K562 (cell line): ENCODE measurements around the gene BLOC1S4. TPM values are rescaled to one million over a fixed set of nuclear protein-coding genes. Genes with fewer than 3 reads are reported as not detected.
A peak's percentile ranks its signal among the peaks of the same experiment; 100 is the strongest.

Experiments used
- ATAC-seq: fragments of 200-7000 bp; cut with Tn5 transposase; 3 replicates; pipeline ENCODE4 v1.9.1; 2020; ENCODE audit warnings: moderate library complexity
- BruUV-seq: library from RNA; stranded (reverse); fragments of 400-500 nt; replicated peaks from 2 replicates; lab custom pipeline; 2021; lab: Mats Ljungman, UMichigan
- CTCF ChIA-PET: fragments of 300-600 bp; formaldehyde crosslinking; extraction: SDS; loops from one replicate; lab custom pipeline; 2021; ENCODE audit warnings: low intra/inter-chr PET ratio; lab: Yijun Ruan, JAX
- POLR2A ChIA-PET: fragments of 300-600, 350-650 bp; sonication (Branson Sonifier 250); formaldehyde crosslinking; extraction: SDS; loops from one replicate; lab custom pipeline; 2021; ENCODE audit warnings: antibody characterized with exemption, inconsistent platforms; lab: Yijun Ruan, JAX
- DNase-seq, 4 experiments: peaks; one replicate each; pipeline versions ENCODE4 v3.0.0 to v3.0.0-alpha.2; 2011 to 2018; ENCODE audit warnings: low spot score in 3 of 4, mixed read lengths in 3 of 4; ENCODE audit errors: extremely low read depth in 1 of 4
- FAIRE-seq: peaks from 2 replicates; lab custom pipeline; 2011; peaks lifted over from hg19 to GRCh38; lab: Jason Lieb, UNC
- H2AFZ ChIP-seq: 2 replicates; pipeline ENCODE4 v1.6.0; 2011; ENCODE audit warnings: low read depth, low read length, control low read depth, inconsistent platforms
- H3K27ac ChIP-seq: fragments of 200-600 bp; 3 replicates; pipeline ENCODE4 v1.8.0; 2011; ENCODE audit warnings: low read depth, mild to moderate bottlenecking, control low read depth, inconsistent platforms, low read length, moderate library complexity, mixed read lengths; ENCODE audit errors: extremely low read depth
- H3K27me3 ChIP-seq, 2 experiments: fragments of 300-600 bp in 1 of 2; 2 replicates in 1 of 2; 3 replicates in 1 of 2; pipeline versions ENCODE4 v1.6.0 to v1.8.0; 2011; ENCODE audit warnings: inconsistent platforms in 2 of 2, low read length in 2 of 2, mild to moderate bottlenecking in 1 of 2, mixed read lengths in 1 of 2, moderate library complexity in 1 of 2; ENCODE audit not compliant: control insufficient read depth in 2 of 2, insufficient read depth in 2 of 2
- H3K36me3 ChIP-seq: fragments of 300-600 bp; 3 replicates; pipeline ENCODE4 v1.8.0; 2011; ENCODE audit warnings: mild to moderate bottlenecking, low read length, inconsistent platforms; ENCODE audit not compliant: control insufficient read depth, insufficient read depth
- H3K4me1 ChIP-seq, 2 experiments: fragments of 200-600 bp in 1 of 2; replicated peaks in 1 of 2; 2 replicates in 1 of 2; 3 replicates in 1 of 2; pipeline versions ENCODE4 v1.5.1 to v1.8.0; 2011; ENCODE audit warnings: inconsistent platforms in 2 of 2, low read length in 2 of 2, mild to moderate bottlenecking in 1 of 2, mixed read lengths in 1 of 2, moderate library complexity in 1 of 2; ENCODE audit not compliant: control insufficient read depth in 2 of 2, insufficient read depth in 2 of 2
- H3K4me2 ChIP-seq: 2 replicates; pipeline ENCODE4 v1.6.1; 2011; ENCODE audit warnings: low read length, control low read depth, inconsistent platforms, mixed read lengths; ENCODE audit not compliant: insufficient read depth
- H3K4me3 ChIP-seq: fragments of 200-600 bp; sonication (generic), shearing (Covaris generic); 2 replicates; pipeline ENCODE4 v1.5.1; 2016; ENCODE audit warnings: control low read depth, inconsistent platforms
- H3K79me2 ChIP-seq: fragments of 200-600 bp; 3 replicates; pipeline ENCODE4 v1.8.0; 2011; ENCODE audit warnings: low read length, inconsistent platforms; ENCODE audit not compliant: control insufficient read depth, insufficient read depth
- H3K9ac ChIP-seq, 2 experiments: 2 replicates each; pipeline versions ENCODE4 v1.6.0 to v1.6.1; 2011; ENCODE audit warnings: low read depth in 2 of 2, low read length in 2 of 2, control low read depth in 1 of 2, inconsistent platforms in 1 of 2, mild to moderate bottlenecking in 1 of 2, mixed read lengths in 1 of 2; ENCODE audit not compliant: insufficient read depth in 1 of 2
- H3K9me1 ChIP-seq: one replicate; pipeline ENCODE4 v1.6.0; 2011; ENCODE audit warnings: inconsistent platforms, mild to moderate bottlenecking, low read length, moderate library complexity; ENCODE audit not compliant: control insufficient read depth, insufficient read depth
- H3K9me3 ChIP-seq: replicated peaks from 2 replicates; pipeline ENCODE4 v1.5.1; 2011; ENCODE audit warnings: low read depth, low read length, inconsistent platforms; ENCODE audit not compliant: control insufficient read depth, insufficient read depth
- H4K20me1 ChIP-seq: replicated peaks from 2 replicates; pipeline ENCODE4 v1.6.1; 2011; ENCODE audit warnings: low read length, inconsistent platforms, mixed read lengths; ENCODE audit not compliant: control insufficient read depth, insufficient read depth
- AFF4 ChIP-seq: sonication (generic); formaldehyde crosslinking; IDR thresholded peaks from 2 replicates; pipeline ENCODE4 v1.8.0; 2023; ENCODE audit warnings: mild to moderate bottlenecking, missing genetic modification reagents
- CGGBP1 ChIP-seq: fragments of 250-450 bp; sonication (Bioruptor Pico); IDR thresholded peaks from 2 replicates; pipeline ENCODE4 v1.9.0; 2021; ENCODE audit warnings: mild to moderate bottlenecking
- CHD4 ChIP-seq: fragments of 200-600 bp; sonication (generic); IDR thresholded peaks from 3 replicates; pipeline ENCODE4 v1.6.1; 2012; ENCODE audit warnings: low read depth, mild to moderate bottlenecking, mixed read lengths, low read length, inconsistent platforms; ENCODE audit not compliant: insufficient read depth, insufficient replicate concordance, poor library complexity, severe bottlenecking
- CXXC5 ChIP-seq: fragments of 250-450 bp; sonication (Bioruptor Pico); IDR thresholded peaks from 2 replicates; pipeline ENCODE4 v1.8.0; 2022; ENCODE audit warnings: inconsistent platforms, mild to moderate bottlenecking, moderate library complexity
- ESRRA ChIP-seq: fragments of 450-650 bp; IDR thresholded peaks from 2 replicates; pipeline ENCODE4 v1.6.1; 2014; ENCODE audit warnings: low read depth, mild to moderate bottlenecking, moderate library complexity, borderline replicate concordance
- ESRRB ChIP-seq: fragments of 250-450 bp; sonication (Bioruptor Pico); IDR thresholded peaks from 2 replicates; pipeline ENCODE4 v1.5.0; 2020; ENCODE audit warnings: mild to moderate bottlenecking, moderate library complexity, borderline replicate concordance
- ETV5 ChIP-seq: sonication (generic); formaldehyde crosslinking; IDR thresholded peaks from 2 replicates; pipeline ENCODE4 v1.4.0; 2020; ENCODE audit warnings: low read depth, mild to moderate bottlenecking, missing genetic modification reagents
- FOXP1 ChIP-seq: sonication (generic); formaldehyde crosslinking; IDR thresholded peaks from 2 replicates; pipeline ENCODE4 v1.8.0; 2022; ENCODE audit warnings: mild to moderate bottlenecking, missing genetic modification reagents
- PCBP1 ChIP-seq: fragments of 200-400 bp; formaldehyde crosslinking; IDR thresholded peaks from 2 replicates; pipeline ENCODE4 v1.6.1; 2018; ENCODE audit warnings: mild to moderate bottlenecking, low read depth, low read length; ENCODE audit not compliant: poor library complexity, severe bottlenecking
- PML ChIP-seq: IDR thresholded peaks from 2 replicates; pipeline ENCODE4 v1.6.1; 2012; ENCODE audit warnings: low read length, inconsistent platforms
- SIRT6 ChIP-seq: IDR thresholded peaks from one replicate; pipeline ENCODE4 v1.6.1; 2012; ENCODE audit warnings: low read depth, mild to moderate bottlenecking, control low read depth, inconsistent platforms, low read length, moderate library complexity
- TAL1 ChIP-seq: fragments of 450-650 bp; IDR thresholded peaks from 2 replicates; pipeline ENCODE4 v1.6.1; 2016; ENCODE audit warnings: mild to moderate bottlenecking
- TCFL5 ChIP-seq: fragments of 250-450 bp; sonication (Bioruptor Pico); conservative IDR thresholded peaks from 2 replicates; pipeline ENCODE4 v1.6.1; 2021; ENCODE audit warnings: mild to moderate bottlenecking, moderate library complexity, matching md5 sums
- ZNF143 ChIP-seq: sonication (generic); formaldehyde crosslinking; IDR thresholded peaks from 2 replicates; pipeline ENCODE4 v1.9.0; 2022; ENCODE audit warnings: mild to moderate bottlenecking, missing genetic modification reagents
- WGBS: fragments of 100-300 bp; shearing (Covaris generic); methylation state at CpG from one replicate; pipeline ENCODE4 v1.1.6; 2016; ENCODE audit warnings: low coverage, mixed read lengths; ENCODE audit not compliant: insufficient coverage; ENCODE audit errors: missing lambda C conversion rate; 5-methylcytosine and 5-hydroxymethylcytosine counted together
- in situ Hi-C: fragments of 300-500 bp; cut with MboI; formaldehyde crosslinking; loops from 4 replicates; pipeline ENCODE4 v1.15.0; 2018; ENCODE audit warnings: inconsistent platforms, mixed read lengths
- intact Hi-C: fragments of 100-400 bp; cut with micrococcal nuclease; formaldehyde crosslinking; loops from 2 replicates; pipeline ENCODE4 v1.14.2; 2022
- polyA plus RNA-seq, 8 experiments: library from polyadenylated mRNA; depleted of rRNA in 4 of 8; stranded (reverse) in 5 of 8; unstranded in 3 of 8; fragments of >200 nt; fragmentation: Nextera tagmentation in 2 of 8; fragmentation: Illumina TruSeq in 1 of 8; extraction: Ambion mirVana in 2 of 8; extraction: Trizol in 1 of 8; gene quantifications; 2 replicates each; pipeline versions ENCODE4 v1.2.1 to v1.2.3, GENCODE V29; 2011 to 2014; ENCODE audit warnings: inconsistent platforms in 1 of 8, missing spikeins in 1 of 8
- total RNA-seq, 7 experiments: library from RNA; depleted of rRNA in 6 of 7; stranded (reverse); fragments of >200 nt in 6 of 7; fragmentation: Illumina TruSeq in 2 of 7; extraction: Trizol in 2 of 7; gene quantifications; 2 replicates each; pipeline versions ENCODE4 v1.2.1 to v1.2.3, GENCODE V29; 2011 to 2021; ENCODE audit warnings: low replicate concordance in 1 of 7
- TF ChIP-seq, protein P1 (sequence below): fragments of 250-450 bp; sonication (Bioruptor Pico); IDR thresholded peaks from 2 replicates; pipeline ENCODE4 v1.4.0; 2020; ENCODE audit warnings: mild to moderate bottlenecking, moderate library complexity, borderline replicate concordance

Gene BLOC1S4
- total and polyA plus RNA-seq, 9 of the 15 experiments (the other 6 are each of a cell fraction or from before 2014, with no cell fraction given), result 3.1 to 31.6 (median 11.2) TPM

DNA sequence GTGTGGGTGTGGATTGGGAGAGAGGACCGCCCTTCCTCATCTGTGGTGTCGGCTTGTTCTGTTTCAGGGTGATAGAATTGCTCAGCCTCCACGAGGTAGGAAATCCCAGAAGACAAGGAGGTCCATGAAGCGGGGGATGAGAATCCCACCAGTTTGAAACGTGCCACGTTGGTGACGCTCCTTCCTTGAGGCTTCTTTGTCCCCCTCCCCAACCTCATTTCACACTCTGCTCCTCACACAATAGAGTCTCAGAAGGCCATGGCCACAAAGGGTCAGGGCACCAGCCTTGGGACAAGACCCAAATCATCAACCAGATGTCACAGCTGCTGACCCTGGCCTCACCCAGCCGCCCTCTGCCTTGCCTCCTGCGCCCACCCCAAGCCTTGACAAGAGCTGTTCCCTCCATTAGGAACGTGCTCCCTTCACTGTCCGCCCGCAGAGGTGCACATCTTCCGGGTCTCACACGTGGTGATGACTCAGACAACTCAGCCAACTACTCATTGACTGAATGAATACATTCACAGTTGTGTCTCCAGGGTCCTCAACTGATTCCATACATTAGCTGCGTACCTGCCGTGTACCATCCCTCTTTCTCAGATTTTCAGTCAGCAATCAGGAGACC lies 18.3 kb downstream of the BLOC1S4 start:
- POLR2A ChIA-PET, result interaction anchor here (0.5 to 2.4 kb wide), 6 partner anchors 14 to 250 kb away, joined by 3 to 12 read pairs (median 5); partner anchors contain the start of gene MRFAP1L1
- H3K79me2 ChIP-seq, result no peaks in the 10 kb centered on the region
- H2AFZ ChIP-seq, result peak overlapping the region; percentile 87
- no TSS peak for BruUV-seq
- in situ Hi-C loops, result no loop called here
- no peaks in the 10 kb centered on the region for H3K9me3 ChIP-seq
- FAIRE-seq, result no peak
- 63% methylated on average over 16 of the region's 16 CpGs for WGBS
- no peaks in the 10 kb centered on the region for H3K27me3 ChIP-seq
- intact Hi-C loops, result loop anchor here (5.0 kb wide), 1 partner anchor 253 kb away; no protein-coding TSS in a partner anchor
- H3K9ac ChIP-seq, result peak overlapping the region; percentile 32 to 72; a peak in 2 of 4 replicates
- no peak overlapping the region; the same call in 1 of the 2 replicates for H3K4me2 ChIP-seq
- H3K4me1 ChIP-seq, result peaks cover 40 to 53% of the 10 kb centered on the region in 2 experiments
- H3K36me3 ChIP-seq, result no peaks in the 10 kb centered on the region
- no peaks in the 10 kb centered on the region for H4K20me1 ChIP-seq
- CTCF ChIA-PET, result no interaction called here
- H3K4me3 ChIP-seq, result no peak overlapping the region
- peak overlapping the region; percentile 93; the same call in 2 of the 3 replicates for H3K27ac ChIP-seq
- H3K9me1 ChIP-seq, result peaks cover 4% of the 10 kb centered on the region
- peak; percentile 40 to 69 (median 49) for DNase-seq
- ATAC-seq, result no peak
- TF ChIP-seq ZNF143, result no peak
- no peak for TF ChIP-seq SIRT6
- peak; percentile 48; the same call in 1 of the 2 replicates for TF ChIP-seq CXXC5 (CRISPR knock-in tag)
- no peak for TF ChIP-seq CGGBP1 (CRISPR knock-in tag)
- TF ChIP-seq CHD4, result no peak
- 0 out of 2 replicates have a peak, but pooled peaks have one; percentile 25 for TF ChIP-seq FOXP1 (CRISPR knock-in tag)
- TF ChIP-seq TCFL5, result no peak
- TF ChIP-seq PCBP1, result no peak
- no peak for TF ChIP-seq TAL1
- no peak for TF ChIP-seq ESRRB
- TF ChIP-seq PML, result no peak
- no peak for TF ChIP-seq ESRRA
- TF ChIP-seq, protein P1, sequence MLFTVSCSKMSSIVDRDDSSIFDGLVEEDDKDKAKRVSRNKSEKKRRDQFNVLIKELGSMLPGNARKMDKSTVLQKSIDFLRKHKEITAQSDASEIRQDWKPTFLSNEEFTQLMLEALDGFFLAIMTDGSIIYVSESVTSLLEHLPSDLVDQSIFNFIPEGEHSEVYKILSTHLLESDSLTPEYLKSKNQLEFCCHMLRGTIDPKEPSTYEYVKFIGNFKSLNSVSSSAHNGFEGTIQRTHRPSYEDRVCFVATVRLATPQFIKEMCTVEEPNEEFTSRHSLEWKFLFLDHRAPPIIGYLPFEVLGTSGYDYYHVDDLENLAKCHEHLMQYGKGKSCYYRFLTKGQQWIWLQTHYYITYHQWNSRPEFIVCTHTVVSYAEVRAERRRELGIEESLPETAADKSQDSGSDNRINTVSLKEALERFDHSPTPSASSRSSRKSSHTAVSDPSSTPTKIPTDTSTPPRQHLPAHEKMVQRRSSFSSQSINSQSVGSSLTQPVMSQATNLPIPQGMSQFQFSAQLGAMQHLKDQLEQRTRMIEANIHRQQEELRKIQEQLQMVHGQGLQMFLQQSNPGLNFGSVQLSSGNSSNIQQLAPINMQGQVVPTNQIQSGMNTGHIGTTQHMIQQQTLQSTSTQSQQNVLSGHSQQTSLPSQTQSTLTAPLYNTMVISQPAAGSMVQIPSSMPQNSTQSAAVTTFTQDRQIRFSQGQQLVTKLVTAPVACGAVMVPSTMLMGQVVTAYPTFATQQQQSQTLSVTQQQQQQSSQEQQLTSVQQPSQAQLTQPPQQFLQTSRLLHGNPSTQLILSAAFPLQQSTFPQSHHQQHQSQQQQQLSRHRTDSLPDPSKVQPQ (CRISPR knock-in tag), result no peak
- 0 out of 2 replicates have a peak, but pooled peaks have one; percentile 5 for TF ChIP-seq AFF4
- peak; percentile 44; the same call in 1 of the 2 replicates for TF ChIP-seq ETV5
